CD4-positive, alpha-beta T cell (primary cell): Measurements from ENCODE around the gene CTIF. TPM values are rescaled to one million over a fixed set of nuclear protein-coding genes. Genes with fewer than 3 reads are reported as not detected.

Source experiments
- ATAC-seq: fragments of 200-7000 bp; cut with Tn5 transposase; one replicate; pipeline ENCODE4 v1.10.0; 2022; ENCODE audit warnings: mild to moderate bottlenecking; ENCODE audit not compliant: poor library complexity
- CTCF ChIA-PET: fragments of 350-600 bp; sonication (Branson Sonifier 250); formaldehyde crosslinking; loops from one replicate; lab custom pipeline; 2021; ENCODE audit warnings: antibody characterized with exemption, inconsistent platforms; lab: Charles Lee
- POLR2A ChIA-PET: fragments of 350-600 bp; sonication (Branson Sonifier 250); formaldehyde crosslinking; loops from one replicate; lab custom pipeline; 2021; ENCODE audit warnings: antibody characterized with exemption, inconsistent platforms; lab: Charles Lee
- DNase-seq, 14 experiments: peaks; one replicate each; pipeline ENCODE4 v3.0.0-alpha.2; 2013 to 2020; ENCODE audit warnings: mixed read lengths in 2 of 14
- H3K27ac ChIP-seq, 2 donors: one replicate each; pipeline versions ENCODE4 v1.5.1 to v1.7.0; 2013; ENCODE audit warnings: low read length in 2 of 2, low read depth in 1 of 2, mild to moderate bottlenecking in 1 of 2
- H3K27me3 ChIP-seq, 2 experiments: 1 replicate in 1 of 2; 2 replicates in 1 of 2; pipeline versions ENCODE4 v1.6.1 to v1.7.0; 2013; ENCODE audit warnings: low read length in 2 of 2, control low read depth in 1 of 2, mild to moderate bottlenecking in 1 of 2, moderate library complexity in 1 of 2; ENCODE audit not compliant: insufficient read depth in 2 of 2, control insufficient read depth in 1 of 2
- H3K36me3 ChIP-seq: one replicate; pipeline ENCODE4 v1.6.1; 2013; ENCODE audit warnings: low read length, control low read depth; ENCODE audit not compliant: insufficient read depth
- H3K4me1 ChIP-seq: one replicate; pipeline ENCODE4 v1.6.1; 2013; ENCODE audit warnings: low read length, control low read depth; ENCODE audit not compliant: insufficient read depth
- H3K4me3 ChIP-seq: one replicate; pipeline ENCODE4 v1.5.1; 2013; ENCODE audit warnings: mild to moderate bottlenecking, low read length, moderate library complexity
- H3K9me3 ChIP-seq, 2 experiments: 1 replicate in 1 of 2; 2 replicates in 1 of 2; pipeline versions ENCODE4 v1.6.1 to v1.7.0; 2013; ENCODE audit warnings: low read length in 2 of 2, mild to moderate bottlenecking in 2 of 2, control low read depth in 1 of 2, moderate library complexity in 1 of 2; ENCODE audit not compliant: control insufficient read depth in 1 of 2, insufficient read depth in 1 of 2
- H3K27ac Mint-ChIP-seq: one replicate; pipeline ENCODE4 v1.8.0; 2020; ENCODE audit warnings: mixed read lengths
- H3K27me3 Mint-ChIP-seq: one replicate; pipeline ENCODE4 v1.8.0; 2021; ENCODE audit warnings: mixed read lengths
- H3K36me3 Mint-ChIP-seq: one replicate; pipeline ENCODE4 v1.8.0; 2021; ENCODE audit warnings: low read depth, mixed read lengths
- H3K4me1 Mint-ChIP-seq: one replicate; pipeline ENCODE4 v1.8.0; 2021; ENCODE audit warnings: low read depth, mixed read lengths
- H3K4me3 Mint-ChIP-seq: one replicate; pipeline ENCODE4 v1.8.0; 2020; ENCODE audit warnings: mild to moderate bottlenecking, mixed read lengths
- H3K9me3 Mint-ChIP-seq: one replicate; pipeline ENCODE4 v1.8.0; 2020; ENCODE audit warnings: mixed read lengths
- CTCF ChIP-seq: fragments of 200-600 bp; IDR thresholded peaks from one replicate; pipeline ENCODE4 v1.8.0; 2022; ENCODE audit warnings: antibody characterized with exemption, mild to moderate bottlenecking
- intact Hi-C, 2 experiments: fragments of 100-400 bp; cut with DNase I in 1 of 2; cut with micrococcal nuclease in 1 of 2; formaldehyde crosslinking; loops; one replicate each; pipeline versions ENCODE4 v1.15.1 to v1.9.0; 2023 to 2025; cut with DNase I, micrococcal nuclease
- total RNA-seq, 174 experiments: library from RNA in 2 of 174; stranded (reverse) in 2 of 174; gene quantifications; one replicate each; pipeline ENCODE4 v1.2.3 and lab custom pipeline; 2021 to 2026

Gene CTIF
- total RNA-seq, 2 experiments from 2014 or later, result 1.1 to 2.9 TPM

GRCh38 chr18:48567388-48567787 is 28.6 kb downstream of the CTIF start:
- no peaks in the 10 kb centered on the region for H3K27me3 ChIP-seq
- DNase-seq, result no peak
- H3K27ac ChIP-seq, result no peak overlapping the region
- H3K9me3 Mint-ChIP-seq, result no peaks in the 10 kb centered on the region
- H3K4me3 ChIP-seq, result no peak overlapping the region
- H3K9me3 ChIP-seq, result no peaks in the 10 kb centered on the region
- intact Hi-C loops, result no loop called here
- no peaks in the 10 kb centered on the region for H3K4me1 Mint-ChIP-seq
- H3K27me3 Mint-ChIP-seq, result peaks cover 5% of the 10 kb centered on the region
- no peak for ATAC-seq
- POLR2A ChIA-PET, result no interaction called here
- H3K36me3 ChIP-seq, result no peaks in the 10 kb centered on the region
- H3K4me3 Mint-ChIP-seq, result no peak overlapping the region
- H3K27ac Mint-ChIP-seq, result no peak overlapping the region
- no peaks in the 10 kb centered on the region for H3K36me3 Mint-ChIP-seq
- H3K4me1 ChIP-seq, result no peaks in the 10 kb centered on the region
- TF ChIP-seq CTCF, result no peak
- CTCF ChIA-PET, result no interaction called here

- no peak for DNase-seq
- Histone ChIP-seq H3K9me3 (no peaks in the 10 kb centered on the region), H3K4me3 (no peak overlapping the region), H3K27ac (no peak overlapping the region), H3K4me1 (no peaks in the 10 kb centered on the region), H3K36me3 (no peaks in the 10 kb centered on the region), H3K27me3 (no peaks in the 10 kb centered on the region)
- Mint-ChIP-seq H3K27me3 (peaks cover 5% of the 10 kb centered on the region), H3K36me3 (no peaks in the 10 kb centered on the region), H3K4me1 (no peaks in the 10 kb centered on the region), H3K9me3 (no peaks in the 10 kb centered on the region), H3K27ac (no peak overlapping the region), H3K4me3 (no peak overlapping the region)
- ATAC-seq, result no peak
- ChIA-PET CTCF (no interaction called here), POLR2A (no interaction called here)
- TF ChIP-seq CTCF, result no peak
- intact Hi-C loops, result no loop called here
These were observed 30.5 kb downstream of the CTIF start for GRCh38 chr18:48569139-48569914.

GRCh38 chr18:48569915-48570264 is 31.1 kb downstream of the CTIF start:
- ATAC-seq (no peak), DNase-seq (no peak)
- H3K9me3 ChIP-seq, result no peaks in the 10 kb centered on the region
- Mint-ChIP-seq H3K4me1 (no peaks in the 10 kb centered on the region), H3K27ac (no peak overlapping the region), H3K9me3 (no peaks in the 10 kb centered on the region), H3K27me3 (peaks cover 5% of the 10 kb centered on the region), H3K4me3 (no peak overlapping the region), H3K36me3 (no peaks in the 10 kb centered on the region)
- H3K36me3 ChIP-seq, result no peaks in the 10 kb centered on the region
- no peak overlapping the region for H3K27ac ChIP-seq
- intact Hi-C loops, result no loop called here
- no peaks in the 10 kb centered on the region for H3K27me3 ChIP-seq
- no peaks in the 10 kb centered on the region for H3K4me1 ChIP-seq
- TF ChIP-seq CTCF, result no peak
- no peak overlapping the region for H3K4me3 ChIP-seq
- ChIA-PET CTCF (no interaction called here), POLR2A (no interaction called here)
